ENCODE results near the gene BAG3.

BAG3 gene

GRCh38 chr10:119667562-119668328 is 16.6 kb downstream of the BAG3 start:
- no peak for DNase-seq

- DNase-seq, result no peak
Observed at GRCh38 chr10:119668461-119668860, 17.3 kb downstream of the BAG3 start.

DNA sequence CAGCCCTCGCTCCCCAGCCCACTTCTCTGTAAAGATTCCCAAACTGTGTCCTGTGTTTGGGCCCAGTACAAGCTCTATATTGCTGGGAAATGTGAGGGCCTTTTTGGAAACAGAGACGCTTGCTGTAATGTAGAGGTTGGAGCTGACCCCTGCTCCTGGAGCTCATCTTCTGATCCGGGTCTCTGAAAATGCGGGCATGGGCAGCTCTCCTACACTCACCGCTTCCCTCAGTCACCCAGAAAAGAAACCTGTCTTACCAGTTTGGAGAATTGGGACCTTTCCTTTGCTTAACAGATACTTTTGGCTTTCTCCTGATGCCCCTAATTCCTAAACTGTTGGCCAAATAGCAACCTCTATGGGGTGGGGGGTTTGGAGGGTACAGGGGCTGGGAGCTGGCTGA is 18.2 kb downstream of the BAG3 start:
- DNase-seq, result no peak

DNA sequence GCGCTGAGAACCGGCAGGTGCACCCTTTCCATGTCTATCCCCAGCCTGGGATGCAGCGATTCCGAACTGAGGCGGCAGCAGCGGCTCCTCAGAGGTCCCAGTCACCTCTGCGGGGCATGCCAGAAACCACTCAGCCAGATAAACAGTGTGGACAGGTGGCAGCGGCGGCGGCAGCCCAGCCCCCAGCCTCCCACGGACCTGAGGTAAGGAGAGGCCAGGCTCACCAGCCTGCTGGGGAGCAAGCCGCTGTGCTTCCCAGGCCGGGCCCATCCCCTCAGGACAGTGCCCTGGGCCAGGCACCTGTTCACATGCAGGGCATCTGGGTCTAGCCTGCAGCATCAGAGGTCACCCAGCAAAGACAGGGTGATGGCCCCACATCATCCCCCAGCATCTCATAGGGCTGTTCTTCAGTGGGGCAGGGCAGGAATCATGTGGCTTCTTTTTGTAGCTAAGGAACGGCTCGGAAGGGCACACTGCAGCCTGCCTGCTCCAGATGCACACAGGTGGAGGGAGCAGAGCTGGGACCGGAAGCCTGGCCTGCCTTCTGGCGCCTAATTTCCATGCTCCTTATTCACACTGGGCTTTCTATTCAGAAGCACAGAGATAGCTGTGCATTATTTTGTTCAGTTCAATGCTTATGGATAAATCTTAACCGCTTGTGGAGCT is 18.9 kb downstream of the BAG3 start:
- DNase-seq, result no peak

DNA sequence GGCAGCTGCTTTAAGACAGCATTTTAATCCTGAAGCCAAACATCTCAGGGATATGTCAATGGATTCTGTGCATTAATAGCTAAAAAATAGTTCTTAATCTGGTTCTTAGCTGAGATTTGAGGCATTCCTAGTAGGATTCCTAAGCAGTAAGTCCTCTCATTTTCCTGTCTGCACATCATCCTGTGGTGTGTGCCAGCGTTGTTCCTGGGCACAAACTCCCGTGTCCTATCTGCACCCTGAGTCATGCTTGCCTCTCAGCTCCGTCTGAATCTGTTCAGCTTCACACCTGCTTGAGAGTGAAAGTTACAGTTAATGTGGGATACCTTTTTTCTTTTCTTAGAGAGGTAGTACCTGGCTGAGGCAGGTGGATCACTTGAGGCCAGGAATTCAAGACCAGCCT is 19.5 kb downstream of the BAG3 start:
- DNase-seq, result no peak

- no peak for DNase-seq
Observed at GRCh38 chr10:119671381-119671780, 20.2 kb downstream of the BAG3 start.

DNA sequence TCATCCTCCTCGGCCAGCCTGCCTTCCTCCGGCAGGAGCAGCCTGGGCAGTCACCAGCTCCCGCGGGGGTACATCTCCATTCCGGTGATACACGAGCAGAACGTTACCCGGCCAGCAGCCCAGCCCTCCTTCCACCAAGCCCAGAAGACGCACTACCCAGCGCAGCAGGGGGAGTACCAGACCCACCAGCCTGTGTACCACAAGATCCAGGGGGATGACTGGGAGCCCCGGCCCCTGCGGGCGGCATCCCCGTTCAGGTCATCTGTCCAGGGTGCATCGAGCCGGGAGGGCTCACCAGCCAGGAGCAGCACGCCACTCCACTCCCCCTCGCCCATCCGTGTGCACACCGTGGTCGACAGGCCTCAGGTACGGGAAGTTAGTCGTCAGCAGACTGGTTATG is 21.1 kb downstream of the BAG3 start:
- no peak for DNase-seq

GRCh38 chr10:119673271-119673670 is 22.1 kb downstream of the BAG3 start:
- no peak for DNase-seq

DNA sequence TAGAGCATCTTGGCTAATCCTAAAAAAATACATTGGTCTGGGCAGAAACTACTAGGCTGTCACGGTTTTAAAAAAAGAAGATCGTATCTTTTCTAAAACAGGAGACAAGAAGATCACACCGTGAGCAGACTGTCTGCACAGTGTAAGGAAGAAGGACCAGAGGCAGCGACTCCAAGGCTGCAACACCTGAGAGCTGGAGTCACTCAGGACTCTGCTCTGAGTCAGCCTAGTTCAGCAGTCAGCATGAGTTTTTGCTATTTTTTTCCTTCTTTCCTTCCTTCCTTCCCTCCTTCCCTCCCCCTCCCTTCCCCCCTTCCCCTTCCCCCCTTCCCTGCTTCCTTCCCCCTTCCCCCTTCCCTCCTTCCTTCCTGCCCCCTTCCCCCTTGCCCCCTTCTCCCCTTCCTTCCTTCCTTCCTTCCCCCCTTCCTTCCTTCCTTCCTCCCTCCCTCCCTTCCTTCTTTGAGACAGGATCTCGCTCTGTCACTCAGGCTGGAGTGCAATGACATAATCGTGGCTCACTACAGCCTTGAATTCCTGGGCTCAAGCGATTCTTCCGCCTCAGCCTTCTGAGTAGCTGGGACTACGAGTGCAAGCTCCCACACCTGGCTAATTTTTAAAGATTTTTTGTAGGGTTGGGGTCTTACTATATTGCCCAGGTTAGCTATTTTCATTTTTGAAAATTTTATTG is 24.4 kb downstream of the BAG3 start:
- no peak for DNase-seq

DNA sequence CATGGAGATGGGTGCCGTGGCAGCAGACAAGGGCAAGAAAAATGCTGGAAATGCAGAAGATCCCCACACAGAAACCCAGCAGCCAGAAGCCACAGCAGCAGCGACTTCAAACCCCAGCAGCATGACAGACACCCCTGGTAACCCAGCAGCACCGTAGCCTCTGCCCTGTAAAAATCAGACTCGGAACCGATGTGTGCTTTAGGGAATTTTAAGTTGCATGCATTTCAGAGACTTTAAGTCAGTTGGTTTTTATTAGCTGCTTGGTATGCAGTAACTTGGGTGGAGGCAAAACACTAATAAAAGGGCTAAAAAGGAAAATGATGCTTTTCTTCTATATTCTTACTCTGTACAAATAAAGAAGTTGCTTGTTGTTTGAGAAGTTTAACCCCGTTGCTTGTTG is 25.9 kb downstream of the BAG3 start:
- no peak for DNase-seq

GRCh38 chr10:119677904-119678755 is 26.9 kb downstream of the BAG3 start:
- DNase-seq, result no peak

DNA sequence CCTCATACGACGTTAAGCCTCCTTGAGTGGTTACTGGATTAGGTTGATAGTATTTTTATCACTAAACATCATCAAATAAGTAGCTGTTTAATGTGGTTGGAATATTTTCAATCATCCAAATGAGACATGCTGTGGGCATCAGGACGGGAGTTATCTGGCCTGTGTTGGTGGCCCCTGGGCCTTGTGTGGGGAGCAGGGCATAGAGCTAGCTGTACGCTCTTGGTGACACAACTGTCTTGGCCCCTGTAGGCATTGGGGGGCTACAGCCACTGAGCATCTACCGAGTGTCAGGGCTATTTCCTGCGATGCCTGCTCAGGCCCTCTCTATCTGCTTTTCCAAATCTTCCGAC is 28.3 kb downstream of the BAG3 start:
- no peak for DNase-seq

DNA sequence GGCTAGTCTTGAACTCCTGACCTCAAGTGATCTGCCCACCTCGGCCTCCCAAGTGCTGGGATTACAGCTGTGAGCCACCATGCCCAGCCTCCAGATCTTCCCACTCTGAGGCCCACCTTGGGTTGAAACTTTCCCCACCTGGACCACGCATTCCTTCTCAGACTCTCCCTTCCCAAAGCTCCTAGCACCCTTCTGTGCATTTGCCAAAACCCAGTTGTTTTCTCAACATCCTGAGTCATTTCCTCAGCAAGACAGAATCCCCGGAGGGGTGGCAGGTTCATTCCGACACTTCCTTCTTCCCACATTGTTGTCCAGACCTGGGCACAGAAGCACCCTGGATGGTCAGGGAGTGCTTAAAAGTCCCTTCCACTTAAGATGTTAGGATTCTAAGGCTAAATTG is 28.9 kb downstream of the BAG3 start:
- no peak for DNase-seq

- no peak for DNase-seq
Observed at GRCh38 chr10:119680650-119681081, 29.5 kb downstream of the BAG3 start.

DNA sequence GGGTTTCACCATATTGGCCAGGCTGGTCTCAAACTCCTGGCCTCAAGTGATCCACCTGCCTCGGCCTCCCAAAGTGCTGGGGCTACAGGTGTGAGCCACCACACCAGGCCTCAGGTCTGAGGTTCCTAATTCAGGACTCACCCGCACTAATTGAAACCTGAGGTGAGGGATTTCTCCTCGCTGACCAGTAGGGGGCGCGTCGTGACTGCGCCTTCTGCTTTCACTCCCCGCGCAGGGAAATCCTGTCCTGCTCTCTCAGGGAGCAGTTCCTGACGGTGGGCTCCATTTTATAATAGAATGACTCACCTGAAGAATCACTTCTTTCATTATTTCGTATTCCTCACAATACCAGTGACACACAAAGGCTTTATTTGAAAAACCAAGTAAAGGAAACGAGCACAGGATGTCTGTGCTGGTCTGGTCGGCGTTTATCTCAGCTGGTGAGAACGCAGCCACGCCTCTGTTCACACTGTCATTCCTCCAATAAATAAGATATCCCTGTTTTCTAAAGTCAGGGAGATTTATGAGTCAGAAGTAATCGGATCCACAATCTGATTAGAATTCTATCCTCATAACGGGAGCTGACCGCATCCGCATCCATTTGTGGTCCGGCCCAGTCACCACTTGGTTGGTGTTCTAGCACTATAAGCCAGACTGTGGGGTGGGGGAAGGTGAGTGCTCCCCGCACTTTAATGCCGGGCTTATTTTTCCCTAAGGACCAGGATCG is 35.4 kb downstream of the BAG3 start:
- DNase-seq, result peak; percentile 83

- no peak for DNase-seq
Observed at GRCh38 chr10:119687192-119688032, 36.2 kb downstream of the BAG3 start.

DNA sequence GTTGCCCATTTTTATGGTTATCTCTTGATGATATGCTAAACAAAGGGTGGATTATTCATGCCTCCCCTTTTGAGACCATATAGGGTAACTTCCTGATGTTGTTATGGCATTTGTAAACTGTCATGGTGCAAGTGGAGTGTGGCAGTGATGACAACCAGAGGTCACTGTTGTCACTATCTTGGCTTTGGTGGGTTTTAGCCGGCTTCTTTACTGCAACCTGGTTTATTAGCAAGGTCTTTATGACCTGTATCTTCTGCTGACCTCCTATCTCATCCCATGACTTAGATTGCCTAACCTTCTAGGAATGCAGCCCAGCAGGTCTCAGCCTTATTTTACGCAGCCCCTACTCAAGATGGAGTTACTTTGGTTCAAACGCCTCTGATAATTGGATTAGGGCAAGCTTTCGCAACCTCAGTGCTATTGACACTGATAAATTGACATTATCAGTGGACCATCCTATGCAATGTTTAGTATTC is 36.9 kb downstream of the BAG3 start:
- DNase-seq, result no peak

DNA sequence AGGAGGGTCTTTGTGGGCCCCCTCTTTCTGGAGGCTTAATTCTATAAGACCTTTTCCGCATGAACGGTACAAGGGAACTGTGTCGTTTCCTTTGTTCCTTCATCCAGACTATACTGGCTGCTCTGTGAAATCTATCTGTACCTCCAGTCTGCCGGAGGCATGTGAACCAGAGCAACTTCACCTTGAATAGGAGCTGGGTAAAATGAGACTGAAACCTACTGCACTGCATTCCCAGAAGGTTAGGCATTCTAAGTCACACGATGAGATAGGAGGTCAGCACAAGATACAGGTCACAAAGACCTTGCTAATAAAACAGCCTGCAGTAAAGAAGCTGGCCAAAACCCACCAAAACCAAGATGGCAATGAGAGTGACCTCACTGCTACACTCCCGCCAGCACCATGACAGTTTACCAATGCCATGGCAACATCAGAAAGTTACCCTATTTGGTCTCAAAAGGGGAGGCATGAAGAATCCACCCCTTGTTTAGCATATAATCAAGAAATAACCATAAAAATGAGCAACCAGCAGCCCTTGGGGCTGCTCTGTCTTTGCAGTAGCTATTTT is 37.9 kb downstream of the BAG3 start:
- no peak for DNase-seq

DNA sequence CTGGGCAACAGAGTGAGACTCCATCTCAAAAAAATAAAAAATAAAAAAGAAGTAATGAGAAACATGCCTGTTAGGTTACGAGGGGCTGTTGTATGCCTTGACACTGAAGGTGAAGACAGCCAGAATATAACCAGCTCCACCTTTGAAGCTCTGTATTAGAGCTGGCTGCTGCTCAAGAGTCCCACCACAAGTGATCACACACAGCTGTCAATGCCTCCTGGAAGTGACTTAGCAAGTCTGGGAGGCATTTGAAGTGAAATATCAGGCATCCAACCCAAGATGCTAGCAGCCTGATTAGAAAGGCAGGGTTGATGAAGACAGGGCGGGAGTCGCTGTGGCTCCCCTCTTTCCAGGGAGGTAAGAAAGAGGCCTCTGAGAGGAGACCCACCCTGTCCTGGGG is 40.5 kb downstream of the BAG3 start:
- DNase-seq, result no peak

DNA sequence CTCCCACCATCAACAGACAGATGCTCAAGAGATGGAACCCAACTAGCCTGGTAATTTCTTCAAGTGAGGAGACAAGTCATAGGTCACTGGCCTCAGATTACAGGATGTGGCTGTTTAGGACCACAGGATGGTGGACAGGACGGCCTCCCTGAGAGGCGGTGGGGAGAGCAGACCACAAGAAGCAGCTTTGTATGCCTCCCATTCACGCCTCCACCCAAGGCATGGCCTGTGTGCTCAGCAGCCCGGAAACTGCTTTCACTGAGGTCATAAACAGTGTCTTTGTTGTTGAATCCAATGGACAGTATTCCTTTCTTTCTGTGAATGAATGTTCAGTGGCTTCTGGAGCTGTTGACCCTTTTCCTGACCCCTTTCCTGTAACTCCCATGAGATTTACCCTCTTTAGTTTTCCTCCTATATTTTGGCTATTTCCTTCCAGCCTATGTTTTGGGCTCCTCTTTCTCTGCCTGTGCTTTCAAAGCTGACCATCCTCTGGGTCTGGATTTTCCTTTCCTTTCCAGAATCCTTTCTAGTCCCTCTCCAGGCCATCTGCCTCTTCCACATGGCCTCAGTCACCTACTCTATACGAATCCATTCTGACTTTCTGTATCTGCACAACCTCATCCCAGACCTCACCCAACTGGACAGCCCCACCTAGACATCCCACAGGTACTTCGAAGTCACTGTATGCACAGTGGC is 42.2 kb downstream of the BAG3 start:
- DNase-seq, result no peak

Measured in activated CD4-positive, alpha-beta T cell treated with anti-CD3 and anti-CD28 coated beads, Interleukin-2, amount 50 U/mL, for 16 hours (primary cell).